ENCODE data around the gene FRAS1.

DNA sequence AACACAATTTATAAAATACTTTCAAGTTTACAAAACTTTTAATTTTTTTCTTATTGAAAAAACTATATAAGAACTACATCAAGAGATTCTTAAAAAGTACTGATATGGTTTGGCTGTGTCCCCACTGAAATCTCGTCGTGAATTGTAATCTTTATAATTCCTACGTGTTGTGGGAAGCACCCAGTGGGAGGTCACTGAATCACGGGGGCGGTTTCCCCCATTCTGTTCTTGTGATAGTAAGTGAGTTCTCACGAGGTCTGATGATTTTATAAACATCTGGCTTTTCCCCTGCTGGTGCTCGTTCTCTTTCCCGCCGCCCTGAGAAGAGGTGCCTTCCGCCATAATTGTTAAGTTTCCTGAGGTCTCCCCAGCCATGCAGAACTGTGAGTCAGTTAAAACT is 88.5 kb downstream of the FRAS1 start:
- TF ChIP-seq, protein P1, sequence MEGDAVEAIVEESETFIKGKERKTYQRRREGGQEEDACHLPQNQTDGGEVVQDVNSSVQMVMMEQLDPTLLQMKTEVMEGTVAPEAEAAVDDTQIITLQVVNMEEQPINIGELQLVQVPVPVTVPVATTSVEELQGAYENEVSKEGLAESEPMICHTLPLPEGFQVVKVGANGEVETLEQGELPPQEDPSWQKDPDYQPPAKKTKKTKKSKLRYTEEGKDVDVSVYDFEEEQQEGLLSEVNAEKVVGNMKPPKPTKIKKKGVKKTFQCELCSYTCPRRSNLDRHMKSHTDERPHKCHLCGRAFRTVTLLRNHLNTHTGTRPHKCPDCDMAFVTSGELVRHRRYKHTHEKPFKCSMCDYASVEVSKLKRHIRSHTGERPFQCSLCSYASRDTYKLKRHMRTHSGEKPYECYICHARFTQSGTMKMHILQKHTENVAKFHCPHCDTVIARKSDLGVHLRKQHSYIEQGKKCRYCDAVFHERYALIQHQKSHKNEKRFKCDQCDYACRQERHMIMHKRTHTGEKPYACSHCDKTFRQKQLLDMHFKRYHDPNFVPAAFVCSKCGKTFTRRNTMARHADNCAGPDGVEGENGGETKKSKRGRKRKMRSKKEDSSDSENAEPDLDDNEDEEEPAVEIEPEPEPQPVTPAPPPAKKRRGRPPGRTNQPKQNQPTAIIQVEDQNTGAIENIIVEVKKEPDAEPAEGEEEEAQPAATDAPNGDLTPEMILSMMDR (IDR thresholded peaks at IDR 0.05), result no peak
- no peak for TF ChIP-seq POLR2A (IDR thresholded peaks at IDR 0.05)

All from Peyer's patch (tissue), 4 donors.